ENCODE measurements around the gene FAM184A. TPM values are rescaled to one million over a fixed set of nuclear protein-coding genes. Genes with fewer than 3 reads are reported as not detected.

Gene FAM184A
- total RNA-seq, 2 experiments from 2014 or later = 13.5 to 14.0 TPM

GRCh38 chr6:118971682-118972081 is 106.8 kb downstream of the FAM184A start:
- intact Hi-C loops (cut with micrococcal nuclease) = no loop called here
- H3K4me1 Mint-ChIP-seq (ENCODE audit: low read depth) = no peaks in the 10 kb centered on the region
- no peak overlapping the region for H3K27ac Mint-ChIP-seq
- H3K4me3 Mint-ChIP-seq = no peak overlapping the region
- H3K9me3 Mint-ChIP-seq = no peaks in the 10 kb centered on the region
- H3K27me3 Mint-ChIP-seq (ENCODE audit: low read depth) = no peaks in the 10 kb centered on the region
- peaks cover 4% of the 10 kb centered on the region for H3K36me3 Mint-ChIP-seq (ENCODE audit: low read depth)
- CTCF ChIA-PET = interaction anchor here (0.6 to 6.7 kb wide), 3 partner anchors 138 to 781 kb away, joined by 3 to 85 read pairs (median 5); no protein-coding TSS in a partner anchor
- DNase-seq = no peak

DNA sequence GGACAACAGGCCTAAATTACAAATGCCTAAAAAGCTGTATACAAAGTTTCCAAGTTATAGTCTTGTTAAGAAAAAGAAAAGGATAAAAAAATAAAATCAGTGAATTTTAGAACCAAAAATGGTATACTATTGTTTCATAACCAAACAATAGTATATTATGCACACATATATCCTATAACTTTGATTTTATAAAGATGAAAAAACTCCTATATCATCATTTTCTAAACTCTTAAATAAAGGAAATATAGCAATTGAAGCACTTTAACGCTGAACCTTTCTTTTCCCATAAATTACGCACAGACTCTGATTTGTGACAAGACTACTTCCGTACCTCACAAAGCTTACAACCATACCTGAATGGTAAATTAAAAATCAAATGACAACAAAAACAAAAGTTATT is 107.6 kb downstream of the FAM184A start:
- Mint-ChIP-seq H3K36me3 (ENCODE audit: low read depth) (peaks cover 3% of the 10 kb centered on the region), H3K27ac (no peak overlapping the region), H3K9me3 (no peaks in the 10 kb centered on the region), H3K27me3 (ENCODE audit: low read depth) (no peaks in the 10 kb centered on the region), H3K4me1 (ENCODE audit: low read depth) (no peaks in the 10 kb centered on the region), H3K4me3 (no peak overlapping the region)
- intact Hi-C loops (cut with micrococcal nuclease) = no loop called here
- CTCF ChIA-PET = interaction anchor here (6.7 kb wide), 1 partner anchor 139 kb away, joined by 85 read pairs; no protein-coding TSS in a partner anchor
- no peak for DNase-seq

DNA sequence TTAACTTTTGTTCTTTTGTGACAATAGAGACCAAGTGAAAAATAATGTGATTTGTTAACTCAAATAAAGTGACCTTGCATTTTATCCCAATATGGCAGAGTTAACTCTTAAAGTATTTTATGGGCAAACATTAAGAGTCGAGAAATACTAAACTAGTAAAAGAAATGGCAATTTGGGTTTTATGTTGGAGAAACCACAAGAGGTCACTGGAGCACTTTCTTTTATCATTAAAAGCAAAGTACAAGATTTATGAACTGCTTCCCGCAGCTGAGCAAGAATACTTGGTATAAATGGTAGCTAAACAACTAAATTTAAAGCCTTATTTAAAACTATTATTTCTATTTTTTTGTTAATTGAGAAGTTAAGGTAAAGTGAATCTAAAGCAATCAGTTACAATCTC is 110.0 kb downstream of the FAM184A start:
- no peak for DNase-seq
- CTCF ChIA-PET = interaction anchor here (0.7 to 6.7 kb wide), 10 partner anchors 12 to 178 kb away, joined by 3 to 85 read pairs (median 4); no protein-coding TSS in a partner anchor
- Mint-ChIP-seq H3K27me3 (ENCODE audit: low read depth) (no peaks in the 10 kb centered on the region), H3K4me3 (no peak overlapping the region), H3K4me1 (ENCODE audit: low read depth) (no peaks in the 10 kb centered on the region), H3K9me3 (no peaks in the 10 kb centered on the region), H3K36me3 (ENCODE audit: low read depth) (peaks cover 3% of the 10 kb centered on the region), H3K27ac (no peak overlapping the region)
- intact Hi-C loops (cut with micrococcal nuclease) = loop anchor here (1.0 to 5.0 kb wide), 4 partner anchors 111 to 686 kb away; no protein-coding TSS in a partner anchor

DNA sequence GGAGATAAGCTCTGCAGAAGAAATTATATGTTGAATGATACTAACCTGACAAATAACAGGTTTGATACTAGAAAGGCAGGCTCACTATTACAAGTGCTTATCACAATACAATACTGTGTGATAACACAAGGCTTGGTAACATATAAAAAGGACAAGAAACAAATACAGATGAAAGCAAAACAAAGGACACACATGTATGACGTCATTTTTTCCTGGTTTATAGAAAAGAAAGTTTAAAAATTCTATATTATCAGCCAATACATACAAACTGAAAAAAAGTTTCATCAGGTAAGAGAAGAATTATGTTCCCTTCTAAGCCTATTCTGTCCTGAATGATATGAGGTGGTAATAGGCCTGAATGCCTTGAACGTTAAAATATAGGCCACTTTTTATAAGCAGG is 111.2 kb downstream of the FAM184A start:
- Mint-ChIP-seq H3K36me3 (ENCODE audit: low read depth) (no peaks in the 10 kb centered on the region), H3K27me3 (ENCODE audit: low read depth) (no peaks in the 10 kb centered on the region), H3K4me3 (no peak overlapping the region), H3K27ac (no peak overlapping the region), H3K9me3 (no peaks in the 10 kb centered on the region), H3K4me1 (ENCODE audit: low read depth) (no peaks in the 10 kb centered on the region)
- CTCF ChIA-PET = interaction anchor here (1.0 to 6.7 kb wide), 3 partner anchors 47 to 142 kb away, joined by 3 to 85 read pairs (median 5); no protein-coding TSS in a partner anchor
- DNase-seq = no peak
- intact Hi-C loops (cut with micrococcal nuclease) = loop anchor here (5.0 kb wide), 1 partner anchor 685 kb away; no protein-coding TSS in a partner anchor

- no peaks in the 10 kb centered on the region for H3K27me3 Mint-ChIP-seq (ENCODE audit: low read depth)
- intact Hi-C loops (cut with micrococcal nuclease) = loop anchor here (5.0 kb wide), 1 partner anchor 684 kb away; no protein-coding TSS in a partner anchor
- H3K9me3 Mint-ChIP-seq = no peaks in the 10 kb centered on the region
These were observed 112.6 kb downstream of the FAM184A start for GRCh38 chr6:118965843-118966370.

GRCh38 chr6:118965371-118965770 is 113.1 kb downstream of the FAM184A start:
- no peak overlapping the region for H3K27ac Mint-ChIP-seq
- DNase-seq = no peak
- intact Hi-C loops (cut with micrococcal nuclease) = loop anchor here (5.0 kb wide), 1 partner anchor 683 kb away; no protein-coding TSS in a partner anchor
- H3K36me3 Mint-ChIP-seq (ENCODE audit: low read depth) = no peaks in the 10 kb centered on the region
- H3K4me3 Mint-ChIP-seq = no peak overlapping the region
- no peaks in the 10 kb centered on the region for H3K27me3 Mint-ChIP-seq (ENCODE audit: low read depth)
- no peaks in the 10 kb centered on the region for H3K9me3 Mint-ChIP-seq
- H3K4me1 Mint-ChIP-seq (ENCODE audit: low read depth) = no peaks in the 10 kb centered on the region
- CTCF ChIA-PET = interaction anchor here (0.7 to 3.7 kb wide), 3 partner anchors 145 to 202 kb away, joined by 4 to 61 read pairs (median 5); no protein-coding TSS in a partner anchor

More at GRCh38 chr6:118965843-118966370, 112.6 kb downstream of the FAM184A start:
- no peaks in the 10 kb centered on the region for H3K36me3 Mint-ChIP-seq (ENCODE audit: low read depth)
- H3K4me1 Mint-ChIP-seq (ENCODE audit: low read depth) = no peaks in the 10 kb centered on the region
- H3K27ac Mint-ChIP-seq = no peak overlapping the region
- CTCF ChIA-PET = interaction anchor here (1.0 kb wide), 1 partner anchor 144 kb away, joined by 5 read pairs; no protein-coding TSS in a partner anchor
- no peak for DNase-seq
- no peak overlapping the region for H3K4me3 Mint-ChIP-seq

DNA sequence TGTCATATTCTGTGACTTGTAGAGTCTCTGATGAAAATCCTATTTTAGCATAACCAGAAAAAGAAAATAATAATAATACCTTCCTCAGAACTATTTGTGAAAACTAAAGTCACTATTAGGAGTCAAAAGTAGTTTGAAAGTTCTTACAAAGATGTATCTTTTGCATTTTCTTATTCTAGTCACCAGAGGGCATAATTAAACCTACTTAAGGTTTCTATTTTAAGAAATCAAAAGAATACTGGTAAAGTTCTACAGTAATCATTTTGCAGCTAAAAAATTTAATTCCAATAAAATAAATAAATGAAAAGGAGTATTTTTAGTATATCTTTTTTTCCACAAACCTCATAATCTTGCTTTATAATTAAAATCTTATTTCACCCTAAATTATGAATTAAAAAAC is 115.5 kb downstream of the FAM184A start:
- Mint-ChIP-seq H3K9me3 (no peaks in the 10 kb centered on the region), H3K4me1 (ENCODE audit: low read depth) (peaks cover 4% of the 10 kb centered on the region), H3K4me3 (no peak overlapping the region), H3K27ac (no peak overlapping the region), H3K27me3 (ENCODE audit: low read depth) (no peaks in the 10 kb centered on the region), H3K36me3 (ENCODE audit: low read depth) (no peaks in the 10 kb centered on the region)
- DNase-seq = no peak
- intact Hi-C loops (cut with micrococcal nuclease) = loop anchor here (1.0 to 2.0 kb wide), 2 partner anchors 68 to 147 kb away; partner anchors contain the start of gene ASF1A
- CTCF ChIA-PET = interaction anchor here (0.8 to 3.7 kb wide), 9 partner anchors 66 to 166 kb away, joined by 3 to 61 read pairs (median 5); no protein-coding TSS in a partner anchor

DNA sequence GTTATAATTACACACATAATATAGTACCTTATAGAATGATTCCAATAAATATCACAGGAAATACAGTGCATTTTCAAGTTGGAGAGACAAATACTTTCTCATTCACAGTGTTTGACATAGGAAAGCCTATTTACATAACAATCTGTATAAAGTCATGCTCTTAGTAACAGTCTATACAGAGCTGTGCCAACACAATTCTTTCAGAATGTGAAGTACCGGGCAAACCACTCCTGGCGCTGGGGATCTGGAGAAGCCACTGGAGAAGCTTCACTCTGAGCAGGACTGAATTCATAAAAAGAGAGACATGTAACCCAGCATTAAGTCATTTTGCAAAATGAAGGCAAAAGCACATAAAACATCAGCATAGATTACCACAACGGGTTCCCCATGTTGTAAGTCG is 118.6 kb downstream of the FAM184A start:
- Mint-ChIP-seq H3K36me3 (ENCODE audit: low read depth) (no peaks in the 10 kb centered on the region), H3K27ac (no peak overlapping the region), H3K4me3 (no peak overlapping the region), H3K27me3 (ENCODE audit: low read depth) (no peaks in the 10 kb centered on the region), H3K4me1 (ENCODE audit: low read depth) (peaks cover 4% of the 10 kb centered on the region), H3K9me3 (no peaks in the 10 kb centered on the region)
- DNase-seq = no peak
- CTCF ChIA-PET = interaction anchor here (0.9 kb wide), 1 partner anchor 151 kb away, joined by 4 read pairs; no protein-coding TSS in a partner anchor
- intact Hi-C loops (cut with micrococcal nuclease) = no loop called here

DNA sequence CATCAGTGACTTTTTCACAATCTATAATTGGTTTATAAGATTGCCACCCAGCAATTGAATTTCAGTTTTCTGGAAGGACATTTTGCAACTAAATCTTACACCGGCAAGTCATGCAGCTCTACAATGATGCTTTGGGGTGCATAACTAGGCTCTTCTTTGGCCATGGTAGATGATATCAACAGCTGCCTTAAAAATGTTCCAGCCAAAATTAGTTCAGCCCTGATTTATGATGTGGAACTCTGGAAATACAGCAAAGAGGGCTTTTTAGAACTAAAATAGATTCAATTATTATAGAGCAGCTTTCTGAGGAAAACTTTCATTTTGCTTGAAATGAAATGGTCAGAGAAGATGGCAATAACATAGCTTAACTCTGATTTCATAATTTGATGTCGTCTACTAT is 125.1 kb downstream of the FAM184A start:
- Mint-ChIP-seq H3K27me3 (ENCODE audit: low read depth) (no peaks in the 10 kb centered on the region), H3K9me3 (peaks cover 5% of the 10 kb centered on the region), H3K4me3 (no peak overlapping the region), H3K27ac (no peak overlapping the region), H3K4me1 (ENCODE audit: low read depth) (no peaks in the 10 kb centered on the region), H3K36me3 (ENCODE audit: low read depth) (no peaks in the 10 kb centered on the region)
- CTCF ChIA-PET = interaction anchor here (0.6 to 2.0 kb wide), 5 partner anchors 11 to 176 kb away, joined by 3 to 6 read pairs (median 3); no protein-coding TSS in a partner anchor
- DNase-seq = no peak
- intact Hi-C loops (cut with micrococcal nuclease) = no loop called here

DNA sequence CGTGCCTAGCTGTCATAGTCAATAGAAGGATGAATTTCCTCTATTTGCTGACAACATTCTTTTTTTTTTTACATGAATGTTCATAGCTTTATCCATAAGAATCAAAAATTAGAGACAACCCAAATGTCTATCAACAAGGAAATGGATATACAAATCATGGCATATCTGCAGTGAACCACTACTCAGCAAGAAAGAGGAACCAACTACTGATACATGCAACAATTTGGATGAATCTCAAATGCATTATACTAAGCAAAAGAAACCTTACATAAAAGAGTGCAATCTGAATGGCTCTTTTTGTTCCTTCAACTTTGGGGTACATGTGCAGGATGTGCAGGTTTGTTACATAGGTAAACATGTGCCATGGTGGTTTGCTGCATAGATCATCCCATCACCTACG is 125.8 kb downstream of the FAM184A start:
- DNase-seq = no peak
- CTCF ChIA-PET = interaction anchor here (1.2 to 2.0 kb wide), 2 partner anchors 158 to 176 kb away, joined by 3 to 6 read pairs; no protein-coding TSS in a partner anchor
- H3K4me3 Mint-ChIP-seq = no peak overlapping the region
- H3K36me3 Mint-ChIP-seq (ENCODE audit: low read depth) = no peaks in the 10 kb centered on the region
- peaks cover 5% of the 10 kb centered on the region for H3K9me3 Mint-ChIP-seq
- intact Hi-C loops (cut with micrococcal nuclease) = no loop called here
- H3K4me1 Mint-ChIP-seq (ENCODE audit: low read depth) = no peaks in the 10 kb centered on the region
- no peaks in the 10 kb centered on the region for H3K27me3 Mint-ChIP-seq (ENCODE audit: low read depth)
- no peak overlapping the region for H3K27ac Mint-ChIP-seq

DNA sequence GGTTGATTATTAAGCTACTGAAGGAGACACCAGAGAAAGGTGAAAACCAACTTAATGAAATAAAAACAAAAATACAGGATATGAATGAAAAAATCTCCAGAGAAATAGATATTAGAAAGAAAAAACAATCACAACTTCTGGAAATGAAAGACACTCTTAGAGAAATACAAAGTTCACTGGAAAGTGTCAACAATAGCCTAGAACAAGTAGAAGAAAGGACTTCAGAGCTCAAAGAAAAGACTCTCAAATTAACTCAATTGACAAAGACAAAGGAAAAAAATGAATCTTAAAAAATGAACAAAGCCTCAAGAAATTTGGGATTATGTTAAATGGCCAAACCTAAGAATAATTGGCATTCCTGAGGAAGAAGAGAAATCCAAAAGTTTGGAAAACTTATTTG is 133.2 kb downstream of the FAM184A start:
- CTCF ChIA-PET = no interaction called here
- intact Hi-C loops (cut with micrococcal nuclease) = no loop called here
- H3K27me3 Mint-ChIP-seq (ENCODE audit: low read depth) = no peaks in the 10 kb centered on the region
- no peak overlapping the region for H3K4me3 Mint-ChIP-seq
- peaks cover 10% of the 10 kb centered on the region for H3K36me3 Mint-ChIP-seq (ENCODE audit: low read depth)
- H3K9me3 Mint-ChIP-seq = peaks cover 46% of the 10 kb centered on the region
- no peak overlapping the region for H3K27ac Mint-ChIP-seq
- H3K4me1 Mint-ChIP-seq (ENCODE audit: low read depth) = no peaks in the 10 kb centered on the region
- DNase-seq = no peak

DNA sequence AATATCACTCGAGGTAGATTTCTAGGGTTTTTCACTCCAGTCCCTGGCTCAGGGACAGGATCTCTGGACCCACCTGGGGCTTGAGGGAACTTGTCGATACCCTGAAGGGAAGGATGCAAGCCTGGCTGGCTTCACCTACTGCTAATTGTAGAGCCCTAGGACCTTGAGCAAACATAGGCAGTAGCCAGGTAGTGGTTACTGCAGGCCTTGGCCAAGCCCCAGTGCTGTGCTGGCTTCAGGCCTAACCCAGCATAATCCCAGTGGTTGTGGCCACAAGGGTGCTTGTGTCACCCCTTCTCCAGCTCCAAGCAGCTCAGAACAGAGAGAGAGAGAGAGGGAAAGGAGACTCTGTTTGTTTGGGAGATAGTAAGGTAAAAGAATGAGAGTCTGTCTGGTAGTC is 137.7 kb downstream of the FAM184A start:
- H3K27me3 Mint-ChIP-seq (ENCODE audit: low read depth) = no peaks in the 10 kb centered on the region
- H3K4me3 Mint-ChIP-seq = no peak overlapping the region
- DNase-seq = no peak
- no peak overlapping the region for H3K27ac Mint-ChIP-seq
- CTCF ChIA-PET = no interaction called here
- intact Hi-C loops (cut with micrococcal nuclease) = no loop called here
- H3K36me3 Mint-ChIP-seq (ENCODE audit: low read depth) = peaks cover 30% of the 10 kb centered on the region
- peaks cover 34% of the 10 kb centered on the region for H3K9me3 Mint-ChIP-seq
- peaks cover 6% of the 10 kb centered on the region for H3K4me1 Mint-ChIP-seq (ENCODE audit: low read depth)

All from activated naive CD4-positive, alpha-beta T cell treated with anti-CD3 and anti-CD28 coated beads for 36 hours (primary cell).